IgD-negative memory B cell (primary cell): Measurements from ENCODE around the gene ERC2. TPM values are rescaled to one million over a fixed set of nuclear protein-coding genes. Genes with fewer than 3 reads are reported as not detected.

Source experiments
- H3K27ac Mint-ChIP-seq, 3 donors: one replicate each; pipeline ENCODE4 v1.8.0; 2020 to 2022; ENCODE audit warnings: mild to moderate bottlenecking in 3 of 3, mixed read lengths in 3 of 3, moderate library complexity in 1 of 3
- H3K27me3 Mint-ChIP-seq: one replicate; pipeline ENCODE4 v1.8.0; 2021; ENCODE audit warnings: mixed read lengths
- H3K36me3 Mint-ChIP-seq: one replicate; pipeline ENCODE4 v1.8.0; 2020; ENCODE audit warnings: mild to moderate bottlenecking, mixed read lengths
- H3K4me1 Mint-ChIP-seq, 3 donors: one replicate each; pipeline ENCODE4 v1.8.0; 2020 to 2022; ENCODE audit warnings: mixed read lengths in 3 of 3, mild to moderate bottlenecking in 1 of 3
- H3K4me3 Mint-ChIP-seq, 4 donors: one replicate each; pipeline ENCODE4 v1.8.0; 2020 to 2022; ENCODE audit warnings: mild to moderate bottlenecking in 4 of 4, mixed read lengths in 4 of 4, moderate library complexity in 3 of 4
- H3K9me3 Mint-ChIP-seq, 3 donors: one replicate each; pipeline ENCODE4 v1.8.0; 2020 to 2021; ENCODE audit warnings: mixed read lengths in 3 of 3, mild to moderate bottlenecking in 1 of 3
- polyA plus RNA-seq: library from polyadenylated mRNA; unstranded; fragments of 300-500 nt; fragmentation: Illumina TruSeq; gene quantifications from one replicate; pipeline ENCODE4 v1.2.3, GENCODE V29; 2021

ERC2 gene
- polyA plus RNA-seq, 1 donor from 2014 or later: not detected

- Mint-ChIP-seq H3K4me3 (no peak overlapping the region), H3K27me3 (peaks cover 2% of the 10 kb centered on the region), H3K36me3 (no peaks in the 10 kb centered on the region), H3K9me3 (no peaks in the 10 kb centered on the region), H3K4me1 (no peaks in the 10 kb centered on the region), H3K27ac (no peak overlapping the region)
Observed at GRCh38 chr3:55879901-55880331, 588.4 kb downstream of the ERC2 start.

- no peak overlapping the region for H3K4me3 Mint-ChIP-seq
- H3K36me3 Mint-ChIP-seq: no peaks in the 10 kb centered on the region
- H3K27me3 Mint-ChIP-seq: peaks cover 2% of the 10 kb centered on the region
- H3K4me1 Mint-ChIP-seq: no peaks in the 10 kb centered on the region
- H3K9me3 Mint-ChIP-seq: no peaks in the 10 kb centered on the region
- no peak overlapping the region for H3K27ac Mint-ChIP-seq
Observed at GRCh38 chr3:55877703-55878102, 590.6 kb downstream of the ERC2 start.

- H3K36me3 Mint-ChIP-seq: no peaks in the 10 kb centered on the region
Observed at GRCh38 chr3:55876560-55876959, 591.7 kb downstream of the ERC2 start.

GRCh38 chr3:55875113-55875512 lies 593.2 kb downstream of the ERC2 start:
- peaks cover 2% of the 10 kb centered on the region for H3K27me3 Mint-ChIP-seq
- H3K27ac Mint-ChIP-seq: no peak overlapping the region
- H3K9me3 Mint-ChIP-seq: no peaks in the 10 kb centered on the region
- no peaks in the 10 kb centered on the region for H3K4me1 Mint-ChIP-seq
- H3K4me3 Mint-ChIP-seq: no peak overlapping the region
- H3K36me3 Mint-ChIP-seq: no peaks in the 10 kb centered on the region

More at GRCh38 chr3:55876560-55876959, 591.7 kb downstream of the ERC2 start:
- H3K4me1 Mint-ChIP-seq: no peaks in the 10 kb centered on the region
- H3K4me3 Mint-ChIP-seq: no peak overlapping the region
- no peak overlapping the region for H3K27ac Mint-ChIP-seq
- peaks cover 2% of the 10 kb centered on the region for H3K27me3 Mint-ChIP-seq
- H3K9me3 Mint-ChIP-seq: no peaks in the 10 kb centered on the region

GRCh38 chr3:55873523-55874254 lies 594.6 kb downstream of the ERC2 start:
- no peaks in the 10 kb centered on the region for H3K36me3 Mint-ChIP-seq
- no peak overlapping the region for H3K4me3 Mint-ChIP-seq
- no peak overlapping the region for H3K27ac Mint-ChIP-seq
- no peaks in the 10 kb centered on the region for H3K9me3 Mint-ChIP-seq
- H3K27me3 Mint-ChIP-seq: no peaks in the 10 kb centered on the region
- no peaks in the 10 kb centered on the region for H3K4me1 Mint-ChIP-seq

GRCh38 chr3:55870594-55870993 lies 597.7 kb downstream of the ERC2 start:
- no peaks in the 10 kb centered on the region for H3K36me3 Mint-ChIP-seq
- no peak overlapping the region for H3K4me3 Mint-ChIP-seq
- no peaks in the 10 kb centered on the region for H3K9me3 Mint-ChIP-seq
- no peak overlapping the region for H3K27ac Mint-ChIP-seq
- H3K4me1 Mint-ChIP-seq: peaks cover 0 to 1% (median 0%) of the 10 kb centered on the region in 3 donors
- H3K27me3 Mint-ChIP-seq: no peaks in the 10 kb centered on the region

- Mint-ChIP-seq H3K9me3 (no peaks in the 10 kb centered on the region), H3K27me3 (no peaks in the 10 kb centered on the region), H3K4me3 (no peak overlapping the region), H3K4me1 (peaks cover 0 to 1% (median 0%) of the 10 kb centered on the region in 3 donors), H3K27ac (no peak overlapping the region), H3K36me3 (no peaks in the 10 kb centered on the region)
Observed at GRCh38 chr3:55868347-55868746, 599.9 kb downstream of the ERC2 start.

GRCh38 chr3:55863028-55863427 lies 605.2 kb downstream of the ERC2 start:
- Mint-ChIP-seq H3K27me3 (no peaks in the 10 kb centered on the region), H3K4me1 (peaks cover 0 to 1% (median 0%) of the 10 kb centered on the region in 3 donors), H3K36me3 (no peaks in the 10 kb centered on the region), H3K9me3 (no peaks in the 10 kb centered on the region), H3K27ac (no peak overlapping the region), H3K4me3 (no peak overlapping the region)

GRCh38 chr3:55860049-55860721 lies 608.1 kb downstream of the ERC2 start:
- H3K27me3 Mint-ChIP-seq: no peaks in the 10 kb centered on the region
- H3K9me3 Mint-ChIP-seq: no peaks in the 10 kb centered on the region
- no peaks in the 10 kb centered on the region for H3K4me1 Mint-ChIP-seq
- H3K36me3 Mint-ChIP-seq: no peaks in the 10 kb centered on the region
- no peak overlapping the region for H3K27ac Mint-ChIP-seq
- H3K4me3 Mint-ChIP-seq: no peak overlapping the region

GRCh38 chr3:55859305-55859704 lies 609.0 kb downstream of the ERC2 start:
- H3K27ac Mint-ChIP-seq: no peak overlapping the region
- no peaks in the 10 kb centered on the region for H3K27me3 Mint-ChIP-seq
- no peaks in the 10 kb centered on the region for H3K4me1 Mint-ChIP-seq
- H3K9me3 Mint-ChIP-seq: no peaks in the 10 kb centered on the region
- H3K36me3 Mint-ChIP-seq: no peaks in the 10 kb centered on the region
- no peak overlapping the region for H3K4me3 Mint-ChIP-seq

- Mint-ChIP-seq H3K27me3 (no peaks in the 10 kb centered on the region), H3K9me3 (no peaks in the 10 kb centered on the region), H3K4me3 (no peak overlapping the region), H3K27ac (peak overlapping the region in 1 of 3 donors; percentile 27), H3K4me1 (no peaks in the 10 kb centered on the region), H3K36me3 (no peaks in the 10 kb centered on the region)
Observed at GRCh38 chr3:55858727-55859126, 609.5 kb downstream of the ERC2 start.

- no peaks in the 10 kb centered on the region for H3K27me3 Mint-ChIP-seq
- H3K9me3 Mint-ChIP-seq: no peaks in the 10 kb centered on the region
- no peaks in the 10 kb centered on the region for H3K36me3 Mint-ChIP-seq
- peaks cover 0 to 1% (median 0%) of the 10 kb centered on the region in 3 donors for H3K4me1 Mint-ChIP-seq
- no peak overlapping the region for H3K4me3 Mint-ChIP-seq
- H3K27ac Mint-ChIP-seq: no peak overlapping the region
Observed at GRCh38 chr3:55858302-55858701, 610.0 kb downstream of the ERC2 start.

GRCh38 chr3:55857633-55858032 lies 610.6 kb downstream of the ERC2 start:
- no peaks in the 10 kb centered on the region for H3K27me3 Mint-ChIP-seq
- H3K4me1 Mint-ChIP-seq: peaks cover 0 to 1% (median 0%) of the 10 kb centered on the region in 3 donors
- H3K9me3 Mint-ChIP-seq: no peaks in the 10 kb centered on the region
- no peak overlapping the region for H3K27ac Mint-ChIP-seq
- no peak overlapping the region for H3K4me3 Mint-ChIP-seq
- no peaks in the 10 kb centered on the region for H3K36me3 Mint-ChIP-seq

GRCh38 chr3:55855311-55855710 lies 613.0 kb downstream of the ERC2 start:
- Mint-ChIP-seq H3K27me3 (no peaks in the 10 kb centered on the region), H3K36me3 (no peaks in the 10 kb centered on the region), H3K4me1 (peaks cover 0 to 1% (median 0%) of the 10 kb centered on the region in 3 donors), H3K9me3 (no peaks in the 10 kb centered on the region), H3K4me3 (no peak overlapping the region), H3K27ac (no peak overlapping the region)

GRCh38 chr3:55854494-55854893 lies 613.8 kb downstream of the ERC2 start:
- no peaks in the 10 kb centered on the region for H3K36me3 Mint-ChIP-seq
- no peak overlapping the region for H3K27ac Mint-ChIP-seq
- H3K9me3 Mint-ChIP-seq: peaks cover 0 to 2% (median 0%) of the 10 kb centered on the region in 3 donors
- peaks cover 0 to 1% (median 0%) of the 10 kb centered on the region in 3 donors for H3K4me1 Mint-ChIP-seq
- H3K27me3 Mint-ChIP-seq: no peaks in the 10 kb centered on the region
- H3K4me3 Mint-ChIP-seq: no peak overlapping the region

GRCh38 chr3:55852326-55852725 lies 615.9 kb downstream of the ERC2 start:
- Mint-ChIP-seq H3K36me3 (no peaks in the 10 kb centered on the region), H3K27ac (no peak overlapping the region), H3K4me3 (no peak overlapping the region), H3K27me3 (no peaks in the 10 kb centered on the region), H3K4me1 (peaks cover 0 to 1% (median 0%) of the 10 kb centered on the region in 3 donors), H3K9me3 (peaks cover 0 to 3% (median 2%) of the 10 kb centered on the region in 3 donors)
